IPS-20b (cell line): Measurements from ENCODE around the gene HMGA1.

Experiments
- H3K27ac ChIP-seq: one replicate; pipeline ENCODE4 v1.5.1; 2013; ENCODE audit warnings: low read length
- H3K27me3 ChIP-seq: 2 replicates; pipeline ENCODE4 v1.6.1; 2013; ENCODE audit warnings: mild to moderate bottlenecking, low read length, inconsistent platforms; ENCODE audit not compliant: insufficient read depth
- H3K36me3 ChIP-seq: 2 replicates; pipeline ENCODE4 v1.6.1; 2013; ENCODE audit warnings: low read depth, mild to moderate bottlenecking, inconsistent platforms, low read length, moderate library complexity; ENCODE audit not compliant: insufficient read depth
- H3K4me1 ChIP-seq: 2 replicates; pipeline ENCODE4 v1.6.1; 2013; ENCODE audit warnings: mild to moderate bottlenecking, control low read depth, inconsistent platforms, low read length, moderate library complexity; ENCODE audit not compliant: insufficient read depth
- H3K4me3 ChIP-seq: 2 replicates; pipeline ENCODE4 v1.5.1; 2013; ENCODE audit warnings: mild to moderate bottlenecking, low read length, inconsistent platforms
- H3K9ac ChIP-seq: 2 replicates; pipeline ENCODE4 v1.6.1; 2013; ENCODE audit warnings: low read depth, mild to moderate bottlenecking, inconsistent platforms, low read length, moderate library complexity
- H3K9me3 ChIP-seq: 2 replicates; pipeline ENCODE4 v1.6.1; 2013; ENCODE audit warnings: mild to moderate bottlenecking, low read depth, low read length, inconsistent platforms; ENCODE audit not compliant: insufficient read depth

The HMGA1 gene

GRCh38 chr6:34204693-34205092 lies 32.0 kb upstream of the HMGA1 start:
- H3K27ac ChIP-seq = no peak overlapping the region
- H3K27me3 ChIP-seq = no peaks in the 10 kb centered on the region
- H3K4me1 ChIP-seq = no peaks in the 10 kb centered on the region; the same call in 1 of the 2 replicates
- no peaks in the 10 kb centered on the region for H3K9me3 ChIP-seq
- H3K9ac ChIP-seq = no peak overlapping the region
- H3K4me3 ChIP-seq = no peak overlapping the region
- no peaks in the 10 kb centered on the region for H3K36me3 ChIP-seq

- no peaks in the 10 kb centered on the region for H3K9me3 ChIP-seq
- H3K36me3 ChIP-seq = no peaks in the 10 kb centered on the region
- H3K4me1 ChIP-seq = no peaks in the 10 kb centered on the region; the same call in 1 of the 2 replicates
- H3K27ac ChIP-seq = no peak overlapping the region
- no peak overlapping the region for H3K9ac ChIP-seq
- H3K27me3 ChIP-seq = no peaks in the 10 kb centered on the region
- no peak overlapping the region for H3K4me3 ChIP-seq
Observed at GRCh38 chr6:34205466-34205865, 31.2 kb upstream of the HMGA1 start.

GRCh38 chr6:34205916-34206315 lies 30.8 kb upstream of the HMGA1 start:
- Histone ChIP-seq H3K4me3 (no peak overlapping the region), H3K4me1 (no peaks in the 10 kb centered on the region; the same call in 1 of the 2 replicates), H3K27me3 (no peaks in the 10 kb centered on the region), H3K27ac (no peak overlapping the region), H3K9me3 (no peaks in the 10 kb centered on the region), H3K9ac (no peak overlapping the region), H3K36me3 (no peaks in the 10 kb centered on the region)

- Histone ChIP-seq H3K27ac (no peak overlapping the region), H3K27me3 (no peaks in the 10 kb centered on the region), H3K9me3 (no peaks in the 10 kb centered on the region), H3K9ac (no peak overlapping the region), H3K36me3 (no peaks in the 10 kb centered on the region), H3K4me1 (no peaks in the 10 kb centered on the region; the same call in 1 of the 2 replicates), H3K4me3 (no peak overlapping the region)
Observed at GRCh38 chr6:34206726-34207125, 29.9 kb upstream of the HMGA1 start.

- Histone ChIP-seq H3K9ac (no peak overlapping the region), H3K9me3 (no peaks in the 10 kb centered on the region), H3K4me1 (no peaks in the 10 kb centered on the region), H3K27me3 (no peaks in the 10 kb centered on the region), H3K4me3 (no peak overlapping the region), H3K36me3 (no peaks in the 10 kb centered on the region), H3K27ac (no peak overlapping the region)
Observed at GRCh38 chr6:34207695-34208443, 28.8 kb upstream of the HMGA1 start.

- Histone ChIP-seq H3K27me3 (no peaks in the 10 kb centered on the region), H3K36me3 (no peaks in the 10 kb centered on the region), H3K9ac (no peak overlapping the region), H3K4me1 (no peaks in the 10 kb centered on the region), H3K4me3 (no peak overlapping the region), H3K27ac (no peak overlapping the region), H3K9me3 (no peaks in the 10 kb centered on the region)
Observed at GRCh38 chr6:34213772-34214171, 22.9 kb upstream of the HMGA1 start.

- H3K9me3 ChIP-seq = no peaks in the 10 kb centered on the region
- H3K9ac ChIP-seq = no peak overlapping the region
- no peaks in the 10 kb centered on the region; the same call in 1 of the 2 replicates for H3K4me1 ChIP-seq
- no peaks in the 10 kb centered on the region for H3K27me3 ChIP-seq
- no peaks in the 10 kb centered on the region for H3K36me3 ChIP-seq
- no peak overlapping the region for H3K4me3 ChIP-seq
- no peak overlapping the region for H3K27ac ChIP-seq
Observed at GRCh38 chr6:34218691-34219090, 18.0 kb upstream of the HMGA1 start.

- H3K27ac ChIP-seq = peak overlapping the region; percentile 94
- H3K4me1 ChIP-seq = peaks cover 21% of the 10 kb centered on the region; the same call in 1 of the 2 replicates
- H3K36me3 ChIP-seq = no peaks in the 10 kb centered on the region
- H3K9ac ChIP-seq = peak overlapping the region; percentile 76; the same call in 1 of the 2 replicates
- peak overlapping the region; percentile 68 for H3K4me3 ChIP-seq
- H3K27me3 ChIP-seq = no peaks in the 10 kb centered on the region
- no peaks in the 10 kb centered on the region for H3K9me3 ChIP-seq
Observed at GRCh38 chr6:34223381-34223955, 13.2 kb upstream of the HMGA1 start.

- no peaks in the 10 kb centered on the region for H3K9me3 ChIP-seq
- peak overlapping the region; percentile 76; the same call in 1 of the 2 replicates for H3K9ac ChIP-seq
- H3K4me3 ChIP-seq = peak overlapping the region; percentile 68
Observed at GRCh38 chr6:34223956-34224940, 12.4 kb upstream of the HMGA1 start.

GRCh38 chr6:34225551-34225950 lies 11.1 kb upstream of the HMGA1 start:
- no peak overlapping the region for H3K4me3 ChIP-seq
- peaks cover 21% of the 10 kb centered on the region; the same call in 1 of the 2 replicates for H3K4me1 ChIP-seq
- H3K27me3 ChIP-seq = no peaks in the 10 kb centered on the region
- no peak overlapping the region for H3K27ac ChIP-seq
- no peaks in the 10 kb centered on the region for H3K36me3 ChIP-seq
- H3K9me3 ChIP-seq = no peaks in the 10 kb centered on the region
- no peak overlapping the region for H3K9ac ChIP-seq

More at GRCh38 chr6:34223956-34224940, 12.4 kb upstream of the HMGA1 start:
- Histone ChIP-seq H3K27me3 (no peaks in the 10 kb centered on the region), H3K4me1 (peaks cover 21% of the 10 kb centered on the region; the same call in 1 of the 2 replicates), H3K27ac (peak overlapping the region; percentile 94), H3K36me3 (no peaks in the 10 kb centered on the region)

- Histone ChIP-seq H3K9ac (peak overlapping the region; percentile 59; the same call in 1 of the 2 replicates), H3K4me3 (no peak overlapping the region), H3K27me3 (no peaks in the 10 kb centered on the region), H3K27ac (no peak overlapping the region), H3K4me1 (peaks cover 21% of the 10 kb centered on the region; the same call in 1 of the 2 replicates), H3K36me3 (no peaks in the 10 kb centered on the region), H3K9me3 (no peaks in the 10 kb centered on the region)
Observed at GRCh38 chr6:34226066-34226465, 10.6 kb upstream of the HMGA1 start.
